ENCODE data around the gene TAF6. TPM values are rescaled to one million over a fixed set of nuclear protein-coding genes. Genes with fewer than 3 reads are reported as not detected.
A peak's percentile ranks its signal among the peaks of the same experiment; 100 is the strongest.

The TAF6 gene
- total and polyA plus RNA-seq, 9 of the 15 experiments (the other 6 are each of a cell fraction or from before 2014, with no cell fraction given) = 0.78 to 78.7 (median 21.3) TPM

- TF ChIP-seq E2F5 (CRISPR knock-in tag; IDR thresholded peaks at IDR 0.05) = no peak
- no peak for TF ChIP-seq SP2 (IDR thresholded peaks at IDR 0.05; ENCODE audit: extremely low read depth, low read depth, low read length, poor library complexity, severe bottlenecking)
- no peak for TF ChIP-seq PML (IDR thresholded peaks at IDR 0.05; ENCODE audit: low read length)
- no peak for TF ChIP-seq XRCC4 (IDR thresholded peaks at IDR 0.05; ENCODE audit: extremely low read depth, insufficient read depth, insufficient read length)
- TF ChIP-seq ZNF395 (CRISPR knock-in tag; IDR thresholded peaks at IDR 0.05) = 0 out of 2 replicates have a peak, but pooled peaks have one; percentile 74
- TF ChIP-seq SMC3 (conservative IDR thresholded peaks at IDR 0.05; ENCODE audit: insufficient read depth, low read depth, low read length) = no peak
- no peak for TF ChIP-seq TAF9B (IDR thresholded peaks at IDR 0.05; ENCODE audit: partially characterized antibody)
- TF ChIP-seq ZNF354B (CRISPR knock-in tag; IDR thresholded peaks at IDR 0.05) = no peak
- no peak for TF ChIP-seq ZNF133 (CRISPR knock-in tag; IDR thresholded peaks at IDR 0.05)
- no peak for TF ChIP-seq CREB5 (CRISPR knock-in tag; IDR thresholded peaks at IDR 0.05)
- TF ChIP-seq ZNF140 (CRISPR knock-in tag; IDR thresholded peaks at IDR 0.05) = no peak
- TF ChIP-seq CGGBP1 (CRISPR knock-in tag; IDR thresholded peaks at IDR 0.05) = 0 out of 2 replicates have a peak, but pooled peaks have one; percentile 46
- TF ChIP-seq MCM5 (IDR thresholded peaks at IDR 0.05; ENCODE audit: low read depth) = no peak
- TF ChIP-seq ZNF778 (CRISPR knock-in tag; IDR thresholded peaks at IDR 0.05) = no peak
- no peak for TF ChIP-seq ZC3H8 (IDR thresholded peaks at IDR 0.05)
- TF ChIP-seq DLX4 (CRISPR knock-in tag; IDR thresholded peaks at IDR 0.05) = no peak
- 0 out of 2 replicates have a peak, but pooled peaks have one; percentile 8 for TF ChIP-seq JUNB (CRISPR knock-in tag; conservative IDR thresholded peaks at IDR 0.05)
- no peak for TF ChIP-seq ZBTB34 (CRISPR knock-in tag; IDR thresholded peaks at IDR 0.05)
- TF ChIP-seq CBFA2T3 (IDR thresholded peaks at IDR 0.05) = no peak
Observed at GRCh38 chr7:100126239-100126930, 7.2 kb upstream of the TAF6 start (continued).

All from K562 (cell line).